ENCODE measurements around the gene CLIC3.

Gene CLIC3

DNA sequence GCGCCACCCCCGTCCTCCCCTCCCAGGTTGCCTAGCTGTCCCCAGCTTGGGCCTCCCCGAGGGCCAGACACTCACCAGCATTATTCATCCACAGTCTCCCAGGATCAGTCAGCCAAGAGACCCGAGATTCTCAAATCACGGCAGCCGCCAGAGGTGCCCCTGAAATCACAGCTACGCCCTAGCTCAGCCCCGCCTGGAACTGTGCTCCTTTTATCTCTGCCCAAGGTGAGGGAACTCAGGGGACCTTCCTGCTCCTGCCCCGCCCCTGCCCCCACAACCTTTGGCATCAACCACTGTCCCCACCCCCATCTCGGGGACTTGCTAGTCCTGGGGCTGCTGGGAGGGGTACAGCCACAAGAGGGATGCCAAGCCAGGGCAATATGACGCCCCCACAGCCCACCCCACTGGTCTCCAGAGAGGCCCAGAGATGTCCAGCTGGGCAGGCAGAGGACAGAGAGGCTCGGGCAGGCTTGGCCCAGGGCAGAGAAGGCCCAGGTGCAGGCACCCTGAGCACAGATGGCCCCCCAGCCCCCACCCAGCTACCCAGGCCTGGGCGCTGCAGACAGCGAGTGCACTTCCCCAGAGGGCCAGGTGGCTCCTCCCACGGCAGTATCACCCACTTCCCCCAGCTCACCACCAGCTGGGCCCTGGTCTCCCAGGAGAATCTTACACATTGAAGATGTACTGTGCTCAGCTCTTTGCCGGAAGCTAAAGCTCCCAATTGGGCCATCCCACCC is 35.7 kb upstream of the CLIC3 start, which contains the start of gene FUT7:
Gene FUT7, minus strand, starts transcription at position 185 of the 737 bp plus-strand sequence. Its CDS starts 97 bp downstream, at position 88.
- DNase-seq (ENCODE audit: low read depth, low spot score) = no peak
- TF ChIP-seq, protein P1, sequence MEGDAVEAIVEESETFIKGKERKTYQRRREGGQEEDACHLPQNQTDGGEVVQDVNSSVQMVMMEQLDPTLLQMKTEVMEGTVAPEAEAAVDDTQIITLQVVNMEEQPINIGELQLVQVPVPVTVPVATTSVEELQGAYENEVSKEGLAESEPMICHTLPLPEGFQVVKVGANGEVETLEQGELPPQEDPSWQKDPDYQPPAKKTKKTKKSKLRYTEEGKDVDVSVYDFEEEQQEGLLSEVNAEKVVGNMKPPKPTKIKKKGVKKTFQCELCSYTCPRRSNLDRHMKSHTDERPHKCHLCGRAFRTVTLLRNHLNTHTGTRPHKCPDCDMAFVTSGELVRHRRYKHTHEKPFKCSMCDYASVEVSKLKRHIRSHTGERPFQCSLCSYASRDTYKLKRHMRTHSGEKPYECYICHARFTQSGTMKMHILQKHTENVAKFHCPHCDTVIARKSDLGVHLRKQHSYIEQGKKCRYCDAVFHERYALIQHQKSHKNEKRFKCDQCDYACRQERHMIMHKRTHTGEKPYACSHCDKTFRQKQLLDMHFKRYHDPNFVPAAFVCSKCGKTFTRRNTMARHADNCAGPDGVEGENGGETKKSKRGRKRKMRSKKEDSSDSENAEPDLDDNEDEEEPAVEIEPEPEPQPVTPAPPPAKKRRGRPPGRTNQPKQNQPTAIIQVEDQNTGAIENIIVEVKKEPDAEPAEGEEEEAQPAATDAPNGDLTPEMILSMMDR (IDR thresholded peaks at IDR 0.05; ENCODE audit: low read depth, low read length) = no peak
- no peak within 1 kb of the TSS for H3K4me3 ChIP-seq (ENCODE audit: low read depth, low read length)
- in situ Hi-C loops (cut with HindIII; ENCODE audit: low sequenced_read_pairs) = loop anchor here (25.0 kb wide), 1 partner anchor 95 kb away; the partner anchor contains the start of genes C8G and FBXW5

DNA sequence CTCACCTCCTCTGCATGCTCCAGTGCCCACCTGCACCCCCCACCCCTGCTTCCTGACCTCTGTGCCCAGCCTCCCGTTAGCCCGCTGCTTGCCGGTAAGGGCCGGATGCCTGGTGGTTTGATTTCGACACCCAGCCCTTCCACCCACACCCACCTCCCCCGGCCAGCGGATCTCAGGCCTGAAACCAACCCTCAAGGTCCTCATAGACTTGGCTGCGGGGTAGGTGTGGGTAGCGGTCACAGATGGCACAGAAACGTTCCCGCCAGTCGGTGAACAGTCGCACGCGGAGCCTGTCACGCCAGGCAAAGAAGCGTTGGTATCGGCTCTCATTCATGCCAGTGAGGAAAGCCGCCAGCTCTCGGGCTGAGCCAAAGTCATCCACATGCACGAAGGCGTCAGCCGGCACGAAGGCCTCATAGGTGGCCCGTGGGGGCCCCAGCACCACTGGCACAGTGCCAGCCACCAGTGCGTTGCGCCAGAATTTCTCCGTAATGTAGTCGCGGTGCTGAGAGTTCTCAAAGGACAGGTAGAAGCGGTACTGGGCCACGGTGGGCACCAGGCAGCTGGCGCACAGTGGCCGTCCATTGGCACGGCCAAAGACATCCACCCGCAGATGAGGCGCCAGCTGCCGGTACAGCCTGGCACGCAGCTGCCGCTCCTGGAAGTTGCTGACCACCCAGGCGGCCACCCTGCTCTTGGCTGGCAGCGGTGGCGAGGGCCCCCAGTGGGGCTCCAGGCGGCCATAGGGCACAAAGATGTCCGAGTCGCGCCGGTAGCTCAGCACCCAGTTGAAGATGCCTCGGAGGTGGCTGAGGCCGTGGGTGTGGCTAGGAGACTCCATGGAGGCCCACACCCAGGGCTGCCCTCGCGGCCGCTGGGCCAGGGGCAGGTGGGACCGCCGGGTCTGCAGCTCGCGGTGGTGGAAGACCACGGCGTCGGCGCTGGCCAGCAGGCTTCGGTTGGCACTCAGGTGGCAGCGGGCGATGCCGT is 34.5 kb upstream of the CLIC3 start:
- no peak overlapping the region for H3K4me3 ChIP-seq (ENCODE audit: low read depth, low read length)
- DNase-seq (ENCODE audit: low read depth, low spot score) = no peak
- in situ Hi-C loops (cut with HindIII; ENCODE audit: low sequenced_read_pairs) = loop anchor here (25.0 kb wide), 1 partner anchor 94 kb away; the partner anchor contains the start of genes C8G and FBXW5
- TF ChIP-seq, protein P1 (IDR thresholded peaks at IDR 0.05; ENCODE audit: low read depth, low read length) = no peak

DNA sequence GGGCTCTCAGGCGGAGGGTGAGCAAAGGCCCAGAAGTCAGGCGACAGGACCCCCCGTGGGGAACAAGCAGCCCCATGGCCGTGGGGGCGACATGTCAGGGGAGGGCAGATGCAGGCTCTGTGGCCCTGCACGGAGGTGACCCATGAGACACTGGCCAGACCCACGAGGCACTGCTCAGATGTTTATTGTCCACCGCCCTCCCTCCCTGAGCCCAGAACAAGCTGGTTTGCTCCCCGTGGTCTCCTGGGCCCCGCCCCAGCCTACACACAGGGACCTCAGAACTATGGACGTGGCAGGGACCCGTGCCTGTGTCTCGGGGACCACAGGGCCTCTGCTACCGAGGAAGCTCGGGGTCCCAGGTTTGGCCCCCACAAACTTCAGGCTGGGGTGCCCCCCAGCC is 33.6 kb upstream of the CLIC3 start:
- no peak for DNase-seq (ENCODE audit: low read depth, low spot score)
- TF ChIP-seq, protein P1 (IDR thresholded peaks at IDR 0.05; ENCODE audit: low read depth, low read length) = no peak
- no peak overlapping the region for H3K4me3 ChIP-seq (ENCODE audit: low read depth, low read length)
- in situ Hi-C loops (cut with HindIII; ENCODE audit: low sequenced_read_pairs) = loop anchor here (25.0 kb wide), 1 partner anchor 93 kb away; the partner anchor contains the start of genes C8G and FBXW5

DNA sequence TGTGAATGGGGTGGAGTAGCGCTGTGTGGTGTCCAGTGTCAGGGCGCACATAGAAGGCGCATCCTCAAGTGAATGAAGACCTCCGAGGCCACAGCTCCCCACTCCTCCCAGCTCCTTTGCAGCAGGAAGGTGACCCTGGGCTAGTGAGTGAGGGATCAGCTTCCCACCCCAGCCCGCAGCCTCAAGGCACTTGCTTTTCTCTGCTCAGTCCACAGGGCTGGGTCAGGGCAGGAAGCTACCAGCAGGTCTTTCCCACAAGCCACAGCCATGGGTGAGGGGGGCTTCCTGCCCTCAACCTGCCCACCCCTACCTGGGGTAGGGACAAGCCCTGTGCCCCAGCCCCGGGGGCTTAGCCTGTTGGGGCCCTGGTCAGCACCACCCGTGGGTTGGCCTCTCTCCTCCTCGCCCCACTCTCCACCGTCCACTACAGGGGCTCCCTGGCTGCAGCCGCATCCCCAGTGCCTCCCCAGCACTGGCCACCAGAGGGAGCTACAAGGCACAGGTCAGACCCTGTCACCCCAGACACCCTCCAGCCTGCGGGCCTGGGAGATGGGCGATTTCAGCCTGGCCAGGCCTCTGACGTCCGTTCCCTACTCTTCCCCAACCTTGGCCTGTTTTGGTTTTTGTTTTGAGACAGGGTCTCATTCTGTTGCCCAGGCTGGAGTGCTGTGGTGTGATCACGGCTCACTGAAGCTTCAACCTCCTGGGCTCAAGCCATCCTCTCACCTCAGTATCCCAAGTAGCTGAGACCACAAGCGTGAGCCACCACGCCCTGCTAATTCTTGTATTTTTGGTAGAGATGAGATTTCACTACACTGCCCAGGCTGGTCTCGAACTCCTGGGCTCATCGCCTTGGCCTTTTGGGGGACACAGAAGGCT is 32.9 kb upstream of the CLIC3 start:
- TF ChIP-seq, protein P1 (IDR thresholded peaks at IDR 0.05; ENCODE audit: low read depth, low read length) = peak; percentile 97
- in situ Hi-C loops (cut with HindIII; ENCODE audit: low sequenced_read_pairs) = loop anchor here (25.0 kb wide), 1 partner anchor 92 kb away; the partner anchor contains the start of genes C8G and FBXW5
- H3K4me3 ChIP-seq (ENCODE audit: low read depth, low read length) = no peak overlapping the region
- DNase-seq (ENCODE audit: low read depth, low spot score) = no peak

DNA sequence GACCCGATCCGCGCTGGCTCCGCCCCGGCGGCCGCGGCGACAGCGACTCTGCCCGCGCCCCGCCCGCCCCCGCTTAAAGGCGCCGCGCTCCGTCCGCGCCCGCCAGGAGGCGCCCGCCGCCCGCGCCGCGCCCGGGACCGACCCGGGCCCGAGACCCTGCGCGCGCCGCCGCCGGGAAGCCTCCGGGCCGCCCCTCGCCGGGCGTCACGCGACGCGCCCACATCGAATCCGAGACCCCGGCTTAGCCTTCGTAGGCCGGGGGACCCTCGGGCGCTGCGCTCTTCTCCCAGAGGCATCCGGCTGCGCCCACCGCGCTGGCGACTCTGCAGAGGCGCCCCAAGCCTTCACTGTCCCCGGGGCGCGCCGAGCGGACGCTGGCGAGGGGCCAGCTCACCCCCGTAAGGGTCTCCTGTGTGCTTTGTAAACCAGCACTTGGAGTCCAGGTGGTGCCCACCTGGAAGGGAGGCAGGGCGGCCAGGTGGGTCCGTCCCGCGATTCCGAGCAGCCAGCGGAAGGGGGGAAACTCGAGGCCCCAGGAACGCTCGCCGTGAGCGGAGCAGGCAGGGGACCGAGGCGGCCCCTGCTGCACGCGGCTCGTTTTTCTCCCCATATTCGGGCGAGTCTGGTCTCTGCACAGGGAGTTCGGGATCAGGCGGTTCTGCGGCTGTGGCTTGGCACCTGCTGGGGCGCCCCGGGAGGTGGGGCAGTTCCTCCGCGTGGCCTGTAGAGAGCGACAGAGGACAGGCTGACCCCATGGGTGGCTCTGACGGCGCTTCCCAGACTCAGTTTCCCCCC is 32.1 kb upstream of the CLIC3 start:
- peak overlapping the region; percentile 41 for H3K4me3 ChIP-seq (ENCODE audit: low read depth, low read length)
- in situ Hi-C loops (cut with HindIII; ENCODE audit: low sequenced_read_pairs) = loop anchor here (25.0 kb wide), 1 partner anchor 91 kb away; the partner anchor contains the start of genes C8G and FBXW5
- TF ChIP-seq, protein P1 (IDR thresholded peaks at IDR 0.05; ENCODE audit: low read depth, low read length) = peak; percentile 48
- DNase-seq (ENCODE audit: low read depth, low spot score) = no peak
